Measurements from ENCODE around the gene SOHLH1. TPM values are rescaled to one million over a fixed set of nuclear protein-coding genes. Genes with fewer than 3 reads are reported as not detected.

The SOHLH1 gene
- total RNA-seq, 1 donor from 2014 or later, result not detected

DNA sequence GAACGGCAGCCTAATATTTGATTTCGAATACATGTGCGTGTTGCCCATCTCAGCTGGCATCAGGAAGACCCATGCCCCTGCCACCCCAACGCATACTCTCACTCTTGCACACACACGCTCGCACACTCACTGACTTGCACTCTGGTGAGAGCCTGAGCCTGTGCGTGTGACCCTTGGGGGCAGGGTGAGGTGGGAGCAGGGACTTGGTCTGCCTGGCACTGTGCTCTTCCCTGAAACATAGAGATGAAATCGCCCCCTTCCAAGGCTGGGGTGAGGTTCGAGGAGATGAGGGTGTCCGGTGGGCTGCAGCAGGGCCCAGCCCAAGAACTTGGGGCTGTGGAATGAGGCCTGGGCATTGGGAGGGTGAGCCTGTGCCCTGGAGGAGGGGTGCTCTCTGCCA lies 35.0 kb downstream of the SOHLH1 start:
- DNase-seq (ENCODE audit: low spot score), result no peak
- Mint-ChIP-seq H3K27ac (no peak overlapping the region), H3K4me3 (no peak overlapping the region), H3K9me3 (no peaks in the 10 kb centered on the region), H3K36me3 (ENCODE audit: low read depth) (no peaks in the 10 kb centered on the region), H3K27me3 (ENCODE audit: insufficient read depth) (no peaks in the 10 kb centered on the region), H3K4me1 (ENCODE audit: low read depth) (no peaks in the 10 kb centered on the region)
- intact Hi-C loops (cut with micrococcal nuclease), result no loop called here

DNA sequence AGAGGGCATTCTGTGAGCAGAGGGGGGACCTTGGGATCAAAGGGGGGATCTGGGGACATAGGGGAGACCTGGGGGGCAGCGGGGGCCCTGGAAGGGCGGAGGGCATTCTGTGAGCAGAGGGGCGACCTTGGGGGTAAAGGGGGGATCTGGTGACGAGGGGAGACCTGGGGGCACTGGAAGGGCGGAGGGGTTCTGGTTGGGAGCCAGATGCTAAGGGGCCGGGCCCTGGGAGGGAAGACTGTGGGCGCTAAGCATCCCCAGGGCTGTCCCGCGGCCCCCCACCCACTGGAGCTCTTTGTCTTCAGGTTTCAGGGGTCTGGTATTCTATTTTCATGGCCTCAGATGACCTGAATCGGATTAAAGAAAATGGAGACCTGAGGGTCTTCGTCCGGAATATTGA lies 35.4 kb downstream of the SOHLH1 start:
- intact Hi-C loops (cut with micrococcal nuclease), result no loop called here
- Mint-ChIP-seq H3K36me3 (ENCODE audit: low read depth) (no peaks in the 10 kb centered on the region), H3K27me3 (ENCODE audit: insufficient read depth) (no peaks in the 10 kb centered on the region), H3K27ac (no peak overlapping the region), H3K4me1 (ENCODE audit: low read depth) (no peaks in the 10 kb centered on the region), H3K4me3 (no peak overlapping the region), H3K9me3 (no peaks in the 10 kb centered on the region)
- no peak for DNase-seq (ENCODE audit: low spot score)

DNA sequence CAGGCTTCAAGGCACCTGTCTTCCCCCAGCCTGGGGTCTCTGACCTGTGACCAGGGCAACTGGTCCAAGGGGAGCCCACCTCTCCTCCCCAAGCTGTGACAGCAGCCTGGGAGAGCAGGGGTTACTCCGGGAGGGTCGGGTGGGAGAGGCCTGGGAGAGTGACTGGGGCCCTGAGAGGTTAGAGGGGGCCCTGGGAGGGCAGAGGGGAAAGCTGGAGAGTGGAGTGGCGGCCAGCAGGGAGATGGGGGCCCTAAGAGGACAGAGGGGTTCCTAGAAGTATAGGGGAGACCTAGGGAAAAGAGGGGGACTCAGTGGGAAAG lies 35.9 kb downstream of the SOHLH1 start:
- Mint-ChIP-seq H3K4me3 (no peak overlapping the region), H3K27ac (no peak overlapping the region), H3K27me3 (ENCODE audit: insufficient read depth) (no peaks in the 10 kb centered on the region), H3K36me3 (ENCODE audit: low read depth) (no peaks in the 10 kb centered on the region), H3K9me3 (no peaks in the 10 kb centered on the region), H3K4me1 (ENCODE audit: low read depth) (no peaks in the 10 kb centered on the region)
- DNase-seq (ENCODE audit: low spot score), result no peak
- intact Hi-C loops (cut with micrococcal nuclease), result no loop called here

- DNase-seq (ENCODE audit: low spot score), result no peak
- intact Hi-C loops (cut with micrococcal nuclease), result no loop called here
- Mint-ChIP-seq H3K36me3 (ENCODE audit: low read depth) (no peaks in the 10 kb centered on the region), H3K4me1 (ENCODE audit: low read depth) (no peaks in the 10 kb centered on the region), H3K27me3 (ENCODE audit: insufficient read depth) (no peaks in the 10 kb centered on the region), H3K9me3 (no peaks in the 10 kb centered on the region), H3K27ac (no peak within 1 kb of the TSS), H3K4me3 (no peak within 1 kb of the TSS)
Measured at GRCh38 chr9:135662758-135663450, 36.4 kb downstream of the SOHLH1 start, which contains the start of gene LCN9. Gene LCN9, plus strand, starts transcription at chr9:135663309. Its CDS starts 13 bp downstream, at chr9:135663322.

- H3K9me3 Mint-ChIP-seq, result no peaks in the 10 kb centered on the region
- no peaks in the 10 kb centered on the region for H3K36me3 Mint-ChIP-seq (ENCODE audit: low read depth)
- no peaks in the 10 kb centered on the region for H3K27me3 Mint-ChIP-seq (ENCODE audit: insufficient read depth)
- H3K4me1 Mint-ChIP-seq (ENCODE audit: low read depth), result no peaks in the 10 kb centered on the region
- no peak overlapping the region for H3K27ac Mint-ChIP-seq
- no peak for DNase-seq (ENCODE audit: low spot score)
- intact Hi-C loops (cut with micrococcal nuclease), result no loop called here
- H3K4me3 Mint-ChIP-seq, result no peak overlapping the region
Measured at GRCh38 chr9:135661816-135662560, 37.3 kb downstream of the SOHLH1 start.

- no peak for DNase-seq (ENCODE audit: low spot score)
- intact Hi-C loops (cut with micrococcal nuclease), result no loop called here
- Mint-ChIP-seq H3K4me3 (no peak overlapping the region), H3K27me3 (ENCODE audit: insufficient read depth) (no peaks in the 10 kb centered on the region), H3K27ac (no peak overlapping the region), H3K9me3 (no peaks in the 10 kb centered on the region), H3K4me1 (ENCODE audit: low read depth) (no peaks in the 10 kb centered on the region), H3K36me3 (ENCODE audit: low read depth) (no peaks in the 10 kb centered on the region)
Measured at GRCh38 chr9:135660407-135660806, 38.9 kb downstream of the SOHLH1 start.

DNA sequence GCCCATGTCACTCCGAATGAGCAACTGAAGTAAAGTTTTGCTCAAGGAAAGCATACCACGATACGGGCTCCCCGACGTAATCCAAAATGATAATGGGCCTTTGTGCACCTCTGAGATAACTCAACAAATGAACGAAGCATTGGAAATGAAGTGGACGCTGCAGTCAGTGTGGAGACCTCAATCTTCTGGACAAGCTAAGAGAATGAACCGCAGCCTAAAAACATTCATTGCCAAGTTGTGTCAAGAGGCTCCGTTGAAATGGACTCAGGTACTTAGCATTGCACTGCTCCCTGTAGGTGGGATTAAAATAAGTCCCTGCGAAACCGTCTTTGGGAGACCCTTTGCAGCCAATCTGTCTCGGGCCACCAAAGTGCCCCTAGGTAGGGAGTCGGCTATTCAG lies 40.0 kb downstream of the SOHLH1 start:
- intact Hi-C loops (cut with micrococcal nuclease), result no loop called here
- H3K27me3 Mint-ChIP-seq (ENCODE audit: insufficient read depth), result no peaks in the 10 kb centered on the region
- no peak overlapping the region for H3K4me3 Mint-ChIP-seq
- no peaks in the 10 kb centered on the region for H3K9me3 Mint-ChIP-seq
- no peaks in the 10 kb centered on the region for H3K36me3 Mint-ChIP-seq (ENCODE audit: low read depth)
- no peak for DNase-seq (ENCODE audit: low spot score)
- no peak overlapping the region for H3K27ac Mint-ChIP-seq
- H3K4me1 Mint-ChIP-seq (ENCODE audit: low read depth), result no peaks in the 10 kb centered on the region

DNA sequence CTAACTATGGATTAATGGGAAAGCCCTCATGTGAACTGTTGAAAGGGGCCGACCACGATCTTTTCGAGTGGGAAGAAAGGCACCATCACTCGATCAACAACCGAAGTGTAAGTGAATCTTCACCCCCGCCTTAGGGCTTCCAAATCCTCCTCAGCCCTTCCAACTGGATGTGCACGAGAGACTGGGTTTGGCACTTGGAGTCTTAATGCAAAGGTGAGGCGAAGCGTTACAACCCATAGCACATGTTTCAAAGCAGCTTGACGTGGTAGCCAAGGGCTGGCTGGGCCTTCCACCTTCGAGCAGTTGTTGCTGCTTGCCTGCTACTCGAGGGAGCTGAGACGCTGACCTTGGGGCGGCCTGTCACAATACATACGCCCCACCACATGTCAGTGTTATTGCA lies 41.9 kb downstream of the SOHLH1 start:
- DNase-seq (ENCODE audit: low spot score), result no peak

DNA sequence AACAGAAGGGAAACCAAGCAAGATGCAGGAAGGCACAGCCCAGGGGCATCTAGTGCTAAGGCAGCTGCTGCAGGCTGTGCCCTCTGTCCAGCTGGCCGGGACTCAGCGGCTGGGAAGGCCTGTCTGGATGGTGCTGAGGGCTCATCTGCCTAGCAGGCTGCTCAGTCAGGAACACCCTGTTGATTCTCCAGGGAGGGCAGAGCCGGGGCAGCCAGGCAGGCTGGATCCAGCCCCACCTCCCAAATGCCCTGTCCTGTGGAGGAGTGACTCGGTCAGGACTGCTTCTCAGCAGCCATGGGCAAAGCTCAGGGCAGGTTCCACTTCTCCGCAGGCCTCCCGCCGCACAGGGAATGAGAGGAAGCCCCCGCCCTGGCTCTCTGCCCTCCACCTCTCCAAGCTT lies 44.0 kb downstream of the SOHLH1 start:
- Mint-ChIP-seq H3K4me1 (ENCODE audit: low read depth) (no peaks in the 10 kb centered on the region), H3K27me3 (ENCODE audit: insufficient read depth) (no peaks in the 10 kb centered on the region), H3K27ac (no peak overlapping the region), H3K4me3 (no peak overlapping the region), H3K9me3 (peaks cover 3% of the 10 kb centered on the region), H3K36me3 (ENCODE audit: low read depth) (no peaks in the 10 kb centered on the region)
- intact Hi-C loops (cut with micrococcal nuclease), result no loop called here
- no peak for DNase-seq (ENCODE audit: low spot score)

More for the DNA sequence above, 41.9 kb downstream of the SOHLH1 start:
- no peaks in the 10 kb centered on the region for H3K4me1 Mint-ChIP-seq (ENCODE audit: low read depth)
- H3K36me3 Mint-ChIP-seq (ENCODE audit: low read depth), result no peaks in the 10 kb centered on the region
- no peak overlapping the region for H3K27ac Mint-ChIP-seq
- H3K4me3 Mint-ChIP-seq, result no peak overlapping the region
- no peaks in the 10 kb centered on the region for H3K9me3 Mint-ChIP-seq
- intact Hi-C loops (cut with micrococcal nuclease), result no loop called here
- no peaks in the 10 kb centered on the region for H3K27me3 Mint-ChIP-seq (ENCODE audit: insufficient read depth)

DNA sequence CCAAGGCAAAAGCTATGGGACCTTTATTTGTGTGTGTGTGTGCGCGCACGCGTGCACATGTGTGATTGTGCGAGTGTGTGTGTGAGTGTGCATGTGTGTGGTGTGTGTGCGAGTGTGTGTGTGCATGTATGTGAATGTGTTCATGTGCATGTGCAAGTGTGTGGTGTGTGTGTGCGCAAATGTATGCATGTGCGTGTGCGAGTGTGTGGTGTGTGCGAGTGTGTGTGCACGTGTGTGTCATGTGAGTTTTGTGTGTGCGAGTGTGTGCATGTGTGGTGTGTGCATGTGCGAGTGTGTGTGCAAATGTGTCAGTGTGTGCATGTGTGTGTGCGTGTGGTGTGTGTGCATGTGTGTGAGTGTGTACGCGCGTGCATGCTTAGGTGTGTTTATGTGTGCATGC lies 48.9 kb downstream of the SOHLH1 start:
- H3K27ac Mint-ChIP-seq, result no peak overlapping the region
- no peaks in the 10 kb centered on the region for H3K4me1 Mint-ChIP-seq (ENCODE audit: low read depth)
- no peak overlapping the region for H3K4me3 Mint-ChIP-seq
- no peak for DNase-seq (ENCODE audit: low spot score)
- intact Hi-C loops (cut with micrococcal nuclease), result no loop called here
- peaks cover 48% of the 10 kb centered on the region for H3K9me3 Mint-ChIP-seq
- no peaks in the 10 kb centered on the region for H3K27me3 Mint-ChIP-seq (ENCODE audit: insufficient read depth)
- no peaks in the 10 kb centered on the region for H3K36me3 Mint-ChIP-seq (ENCODE audit: low read depth)

DNA sequence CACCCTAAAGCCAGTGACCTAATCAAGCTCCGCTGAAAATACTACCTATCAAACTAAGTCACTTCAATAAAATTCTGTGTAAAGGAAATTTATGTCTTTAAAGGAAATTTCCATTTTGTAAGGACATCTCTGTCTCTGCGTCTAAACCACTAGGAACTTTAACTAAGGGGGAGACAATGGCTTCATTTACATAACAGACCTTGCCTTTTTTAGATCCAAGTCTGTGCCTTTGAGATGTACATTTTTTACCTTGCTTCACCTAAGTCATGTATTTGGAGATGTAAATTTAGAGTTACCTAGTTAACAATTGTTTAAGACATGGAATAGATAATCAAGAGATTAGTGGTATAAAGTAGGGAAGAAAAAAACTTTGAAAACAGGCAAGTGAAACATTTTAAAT lies 49.8 kb downstream of the SOHLH1 start:
- H3K27ac Mint-ChIP-seq, result no peak overlapping the region
- intact Hi-C loops (cut with micrococcal nuclease), result no loop called here
- no peak overlapping the region for H3K4me3 Mint-ChIP-seq
- DNase-seq (ENCODE audit: low spot score), result no peak
- peaks cover 1% of the 10 kb centered on the region for H3K36me3 Mint-ChIP-seq (ENCODE audit: low read depth)
- peaks cover 57% of the 10 kb centered on the region for H3K9me3 Mint-ChIP-seq
- no peaks in the 10 kb centered on the region for H3K4me1 Mint-ChIP-seq (ENCODE audit: low read depth)
- no peaks in the 10 kb centered on the region for H3K27me3 Mint-ChIP-seq (ENCODE audit: insufficient read depth)

DNA sequence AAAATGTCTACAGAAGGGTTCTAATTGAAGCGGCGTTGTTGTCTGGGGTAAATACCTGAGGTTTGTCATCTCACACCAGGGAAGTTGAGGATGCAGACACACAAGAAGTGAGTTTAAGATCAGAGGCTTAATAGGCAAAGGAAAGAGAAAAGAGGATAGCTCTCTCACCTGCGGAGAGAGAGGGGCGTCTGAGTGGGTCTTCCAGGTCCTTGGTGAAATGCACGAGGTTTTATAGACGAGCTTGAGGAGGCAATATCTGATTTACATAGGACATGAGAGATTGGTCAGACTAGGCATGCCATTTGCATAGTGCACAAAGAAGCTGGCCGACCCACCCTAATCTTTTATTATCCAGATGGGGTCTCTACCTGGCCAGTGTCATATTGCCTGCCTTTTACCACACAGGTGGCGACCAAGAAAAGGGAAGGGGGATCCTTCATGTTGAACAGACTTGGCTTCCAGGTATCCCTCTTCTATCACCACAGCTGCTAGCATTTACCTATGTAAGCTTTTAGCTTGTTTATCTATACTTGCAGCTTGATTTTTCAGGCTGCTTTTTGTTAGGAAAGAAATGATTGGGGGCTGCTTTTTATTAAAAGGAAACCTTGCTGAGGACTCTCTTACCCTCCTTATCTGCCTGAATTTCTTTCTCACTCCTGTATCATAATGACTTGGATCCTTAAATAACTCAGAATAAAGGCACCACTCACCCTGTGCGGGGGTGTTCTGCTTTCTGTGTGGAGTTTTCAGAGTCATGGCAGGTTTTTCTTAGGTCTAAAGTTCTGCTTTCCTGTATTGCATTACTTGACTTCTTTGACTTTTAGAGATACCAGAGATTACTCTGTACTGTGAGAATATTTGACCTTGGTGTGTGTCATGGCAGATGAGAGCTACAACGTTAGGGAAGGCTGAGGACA lies 50.5 kb downstream of the SOHLH1 start:
- Mint-ChIP-seq H3K4me1 (ENCODE audit: low read depth) (no peaks in the 10 kb centered on the region), H3K9me3 (peaks cover 58% of the 10 kb centered on the region), H3K36me3 (ENCODE audit: low read depth) (peaks cover 1% of the 10 kb centered on the region), H3K27me3 (ENCODE audit: insufficient read depth) (no peaks in the 10 kb centered on the region), H3K4me3 (no peak overlapping the region), H3K27ac (no peak overlapping the region)
- intact Hi-C loops (cut with micrococcal nuclease), result no loop called here
- DNase-seq (ENCODE audit: low spot score), result no peak

DNA sequence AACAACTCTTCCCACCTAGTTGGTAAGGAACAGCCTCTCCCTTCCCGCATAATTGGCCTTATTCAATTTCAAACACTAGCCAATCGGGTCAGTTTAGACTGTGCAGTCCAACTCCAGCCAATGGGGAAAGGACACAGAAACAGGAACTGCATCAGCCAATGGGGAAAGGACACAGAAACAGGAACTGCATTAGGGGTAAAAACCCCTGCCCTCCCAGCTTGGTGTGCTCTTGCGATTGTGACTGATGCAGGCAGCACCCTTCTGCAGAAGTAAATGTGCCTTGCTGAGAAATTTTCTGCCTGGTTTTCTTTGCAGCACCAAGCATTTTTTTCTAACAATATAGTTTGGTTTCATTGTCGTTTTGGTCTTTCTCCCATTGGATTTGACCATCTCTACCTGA lies 51.4 kb downstream of the SOHLH1 start:
- no peak overlapping the region for H3K27ac Mint-ChIP-seq
- intact Hi-C loops (cut with micrococcal nuclease), result no loop called here

More for the DNA sequence above, 51.4 kb downstream of the SOHLH1 start:
- DNase-seq (ENCODE audit: low spot score), result no peak
- H3K4me1 Mint-ChIP-seq (ENCODE audit: low read depth), result no peaks in the 10 kb centered on the region
- H3K4me3 Mint-ChIP-seq, result no peak overlapping the region
- peaks cover 1% of the 10 kb centered on the region for H3K36me3 Mint-ChIP-seq (ENCODE audit: low read depth)
- peaks cover 58% of the 10 kb centered on the region for H3K9me3 Mint-ChIP-seq
- no peaks in the 10 kb centered on the region for H3K27me3 Mint-ChIP-seq (ENCODE audit: insufficient read depth)

Measured in activated T-helper 1 cell treated with anti-CD3 and anti-CD28 coated beads, Interleukin-12 subunit alpha, Interleukin-12 subunit beta, Interleukin-2, Interleukin-4 antibody, amounts not matched to agents 30 ng/mL and 10 ng/mL and 1 ng/mL, durations not matched to agents 14 hours and 24 hours and 36 hours (primary cell).